MM.1S (cell line): ENCODE data around the gene VMP1.

Experiments
- DNase-seq: peaks from one replicate; pipeline ENCODE4 v3.0.0-alpha.2; 2015
- H2AFZ ChIP-seq: fragments of 300-600 bp; sonication (generic); 2 replicates; pipeline ENCODE4 v1.6.0; 2016; ENCODE audit warnings: antibody characterized with exemption, low read length
- H3F3A ChIP-seq: fragments of 300-600 bp; sonication (generic); 2 replicates; pipeline ENCODE4 v1.6.1; 2016; ENCODE audit warnings: mild to moderate bottlenecking, antibody characterized with exemption, low read length, moderate library complexity, mixed read lengths; ENCODE audit not compliant: insufficient read depth
- H3K27ac ChIP-seq: fragments of 300-600 bp; sonication (generic); 2 replicates; pipeline ENCODE4 v1.5.1; 2016; ENCODE audit warnings: mild to moderate bottlenecking, low read length
- H3K27me3 ChIP-seq: fragments of 300-600 bp; sonication (generic); replicated peaks from 2 replicates; pipeline ENCODE4 v1.6.0; 2016; ENCODE audit warnings: low read length; ENCODE audit not compliant: insufficient read depth
- H3K36me3 ChIP-seq: fragments of 300-600 bp; sonication (generic); replicated peaks from 2 replicates; pipeline ENCODE4 v1.6.1; 2016; ENCODE audit warnings: mild to moderate bottlenecking, low read length, mixed read lengths; ENCODE audit not compliant: insufficient read depth
- H3K4me1 ChIP-seq: fragments of 300-600 bp; sonication (generic); 2 replicates; pipeline ENCODE4 v1.6.1; 2016; ENCODE audit warnings: low read length, mixed read lengths
- H3K4me2 ChIP-seq: fragments of 300-600 bp; sonication (generic); 2 replicates; pipeline ENCODE4 v1.6.0; 2016; ENCODE audit warnings: low read depth, low read length
- H3K4me3 ChIP-seq: fragments of 300-600 bp; sonication (generic); 2 replicates; pipeline ENCODE4 v1.5.1; 2016; ENCODE audit warnings: low read length, mixed read lengths
- H3K79me2 ChIP-seq: fragments of 300-600 bp; sonication (generic); 2 replicates; pipeline ENCODE4 v1.6.1; 2016; ENCODE audit warnings: mixed run types, low read length, mixed read lengths
- H3K9ac ChIP-seq: fragments of 300-600 bp; sonication (generic); 2 replicates; pipeline ENCODE4 v1.6.1; 2016; ENCODE audit warnings: low read length, mixed read lengths
- H3K9me2 ChIP-seq: fragments of 300-600 bp; sonication (generic); replicated peaks from 2 replicates; pipeline ENCODE4 v1.6.1; 2016; ENCODE audit warnings: mild to moderate bottlenecking, low read length, mixed read lengths; ENCODE audit not compliant: insufficient read depth
- H3K9me3 ChIP-seq: fragments of 300-600 bp; sonication (generic); replicated peaks from 2 replicates; pipeline ENCODE4 v1.6.1; 2016; ENCODE audit warnings: mild to moderate bottlenecking, low read length, mixed read lengths; ENCODE audit not compliant: insufficient read depth
- H4K20me1 ChIP-seq: fragments of 300-600 bp; sonication (generic); 2 replicates; pipeline ENCODE4 v1.6.1; 2016; ENCODE audit warnings: mild to moderate bottlenecking, low read length, moderate library complexity, mixed read lengths; ENCODE audit not compliant: insufficient read depth
- EZH2 ChIP-seq: fragments of 300-600 bp; sonication (generic); optimal IDR thresholded peaks from 2 replicates; pipeline ENCODE3; 2017; ENCODE audit warnings: low read depth, mild to moderate bottlenecking, antibody characterized with exemption, low read length, mixed read lengths
- EZH2phosphoT487 ChIP-seq: fragments of 300-600 bp; sonication (generic); IDR thresholded peaks from 2 replicates; pipeline ENCODE4 v1.6.1; 2018; ENCODE audit warnings: antibody characterized with exemption, low read length
- TF ChIP-seq, protein P1 (sequence below): fragments of 300-600 bp; sonication (generic); IDR thresholded peaks from 2 replicates; pipeline ENCODE4 v1.5.1; 2016; ENCODE audit warnings: antibody characterized with exemption, low read length, mixed read lengths

The VMP1 gene

DNA sequence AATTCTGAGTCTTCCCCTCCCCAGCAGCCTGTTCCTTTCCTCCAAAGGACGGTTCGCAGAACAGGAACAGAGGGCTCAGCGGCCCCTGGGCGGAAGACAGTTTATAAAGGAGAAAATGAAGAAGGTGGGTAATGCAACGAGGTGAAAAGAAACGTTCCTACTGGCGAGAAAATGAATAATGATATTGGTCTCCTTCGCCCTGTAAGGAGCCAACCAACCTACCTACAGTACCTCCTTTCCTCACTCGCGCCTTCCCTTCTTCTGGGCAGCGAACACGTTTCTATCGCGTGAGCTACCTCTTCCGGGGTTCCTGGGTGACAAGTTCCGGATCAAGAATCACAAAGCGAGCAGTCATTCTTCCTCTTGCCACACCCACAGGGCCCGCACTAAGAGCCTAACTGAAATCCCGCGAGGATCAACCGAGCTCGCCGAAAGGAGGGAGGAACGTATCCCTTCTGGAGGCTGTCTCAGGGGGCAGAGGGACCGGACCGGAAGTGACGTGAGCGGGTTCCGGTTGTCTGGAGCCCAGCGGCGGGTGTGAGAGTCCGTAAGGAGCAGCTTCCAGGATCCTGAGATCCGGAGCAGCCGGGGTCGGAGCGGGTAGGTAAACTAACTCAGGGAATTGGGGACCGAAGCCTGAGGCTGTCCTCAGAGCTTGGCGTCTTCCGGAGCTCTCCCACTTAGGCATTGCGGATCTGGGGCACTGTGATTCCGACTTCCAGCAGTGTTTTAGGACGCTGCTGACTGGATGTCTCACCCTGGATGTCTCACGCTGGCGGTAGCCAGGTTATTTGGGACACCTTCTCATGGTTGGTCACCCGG, at the start of gene VMP1, which contains the start of gene PTRH2:
Gene VMP1, plus strand, starts transcription at position 506 of the 822 bp plus-strand sequence. CDS start 23,793 bp downstream, outside the sequence.
Gene PTRH2, minus strand, starts transcription at position 282 of the 822 bp plus-strand sequence. CDS start 9,452 bp downstream, outside the sequence.
- peak within 1 kb of the TSS; percentile 83 for H3K4me2 ChIP-seq
- peak within 1 kb of the TSS; percentile 81 for H3K27ac ChIP-seq
- H3K27me3 ChIP-seq = no peaks in the 10 kb centered on the region
- H3F3A ChIP-seq = peaks cover 13% of the 10 kb centered on the region; the same call in 1 of the 2 replicates
- peaks cover 2% of the 10 kb centered on the region; the same call in 1 of the 2 replicates for H4K20me1 ChIP-seq
- H3K4me3 ChIP-seq = peak within 1 kb of the TSS; percentile 87
- H3K79me2 ChIP-seq = peaks cover 97% of the 10 kb centered on the region
- no peaks in the 10 kb centered on the region for H3K9me2 ChIP-seq
- H3K36me3 ChIP-seq = 0 out of 2 replicates have a peak, but pooled peaks cover 3% of the 10 kb centered on the region
- peaks cover 10% of the 10 kb centered on the region; the same call in 1 of the 2 replicates for H3K4me1 ChIP-seq
- TF ChIP-seq EZH2phosphoT487 = no peak
- TF ChIP-seq, protein P1, sequence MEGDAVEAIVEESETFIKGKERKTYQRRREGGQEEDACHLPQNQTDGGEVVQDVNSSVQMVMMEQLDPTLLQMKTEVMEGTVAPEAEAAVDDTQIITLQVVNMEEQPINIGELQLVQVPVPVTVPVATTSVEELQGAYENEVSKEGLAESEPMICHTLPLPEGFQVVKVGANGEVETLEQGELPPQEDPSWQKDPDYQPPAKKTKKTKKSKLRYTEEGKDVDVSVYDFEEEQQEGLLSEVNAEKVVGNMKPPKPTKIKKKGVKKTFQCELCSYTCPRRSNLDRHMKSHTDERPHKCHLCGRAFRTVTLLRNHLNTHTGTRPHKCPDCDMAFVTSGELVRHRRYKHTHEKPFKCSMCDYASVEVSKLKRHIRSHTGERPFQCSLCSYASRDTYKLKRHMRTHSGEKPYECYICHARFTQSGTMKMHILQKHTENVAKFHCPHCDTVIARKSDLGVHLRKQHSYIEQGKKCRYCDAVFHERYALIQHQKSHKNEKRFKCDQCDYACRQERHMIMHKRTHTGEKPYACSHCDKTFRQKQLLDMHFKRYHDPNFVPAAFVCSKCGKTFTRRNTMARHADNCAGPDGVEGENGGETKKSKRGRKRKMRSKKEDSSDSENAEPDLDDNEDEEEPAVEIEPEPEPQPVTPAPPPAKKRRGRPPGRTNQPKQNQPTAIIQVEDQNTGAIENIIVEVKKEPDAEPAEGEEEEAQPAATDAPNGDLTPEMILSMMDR = no peak
- no peak for TF ChIP-seq EZH2
- peak; percentile 99 for DNase-seq
- peak within 1 kb of the TSS; percentile 89 for H3K9ac ChIP-seq
- H2AFZ ChIP-seq = peak within 1 kb of the TSS; percentile 83
- H3K9me3 ChIP-seq = no peaks in the 10 kb centered on the region

DNA sequence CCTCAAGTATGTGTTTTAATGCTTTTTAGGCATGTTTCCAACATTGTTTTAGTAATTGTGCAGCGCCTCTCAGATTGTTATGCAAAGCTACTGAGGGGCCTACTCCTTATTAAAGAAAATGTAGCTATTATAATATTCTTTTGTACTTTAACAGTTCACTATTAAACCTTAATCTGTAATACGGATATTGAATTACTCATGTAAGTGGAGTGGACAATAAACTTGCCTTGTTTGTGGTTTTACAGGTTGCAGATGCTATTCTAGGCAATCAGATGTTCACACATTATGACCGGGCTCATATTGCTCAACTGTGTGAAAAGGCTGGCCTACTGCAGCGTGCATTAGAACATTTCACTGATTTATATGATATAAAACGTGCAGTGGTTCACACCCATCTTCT, 41.2 kb upstream of the VMP1 start:
- no peak overlapping the region for H3K4me2 ChIP-seq
- no peak overlapping the region for H2AFZ ChIP-seq
- peaks cover 38% of the 10 kb centered on the region for H3K36me3 ChIP-seq
- no peaks in the 10 kb centered on the region for H3F3A ChIP-seq
- TF ChIP-seq EZH2 (no peak), EZH2phosphoT487 (no peak)
- TF ChIP-seq, protein P1 = no peak
- no peak overlapping the region for H3K4me3 ChIP-seq
- peaks cover 58% of the 10 kb centered on the region for H3K79me2 ChIP-seq
- no peaks in the 10 kb centered on the region for H3K4me1 ChIP-seq
- H4K20me1 ChIP-seq = 0 out of 2 replicates have a peak, but pooled peaks cover 6% of the 10 kb centered on the region
- DNase-seq = no peak
- no peak overlapping the region for H3K9ac ChIP-seq
- H3K9me2 ChIP-seq = no peaks in the 10 kb centered on the region
- H3K27ac ChIP-seq = no peak overlapping the region
- H3K27me3 ChIP-seq = no peaks in the 10 kb centered on the region
- no peaks in the 10 kb centered on the region for H3K9me3 ChIP-seq

GRCh38 chr17:59668816-59669215, 38.6 kb upstream of the VMP1 start:
- Histone ChIP-seq H3K4me1 (no peaks in the 10 kb centered on the region), H2AFZ (no peak overlapping the region), H3F3A (no peaks in the 10 kb centered on the region), H3K4me3 (no peak overlapping the region), H3K79me2 (peaks cover 58% of the 10 kb centered on the region), H3K9me2 (no peaks in the 10 kb centered on the region), H3K36me3 (peaks cover 38% of the 10 kb centered on the region), H3K9me3 (no peaks in the 10 kb centered on the region), H3K27ac (no peak overlapping the region), H4K20me1 (no peaks in the 10 kb centered on the region), H3K27me3 (no peaks in the 10 kb centered on the region), H3K9ac (no peak overlapping the region), H3K4me2 (no peak overlapping the region)
- TF ChIP-seq, protein P1 = no peak
- no peak for TF ChIP-seq EZH2
- TF ChIP-seq EZH2phosphoT487 = no peak
- no peak for DNase-seq
